Measurements from ENCODE around the gene RRP8.

RRP8 gene

DNA sequence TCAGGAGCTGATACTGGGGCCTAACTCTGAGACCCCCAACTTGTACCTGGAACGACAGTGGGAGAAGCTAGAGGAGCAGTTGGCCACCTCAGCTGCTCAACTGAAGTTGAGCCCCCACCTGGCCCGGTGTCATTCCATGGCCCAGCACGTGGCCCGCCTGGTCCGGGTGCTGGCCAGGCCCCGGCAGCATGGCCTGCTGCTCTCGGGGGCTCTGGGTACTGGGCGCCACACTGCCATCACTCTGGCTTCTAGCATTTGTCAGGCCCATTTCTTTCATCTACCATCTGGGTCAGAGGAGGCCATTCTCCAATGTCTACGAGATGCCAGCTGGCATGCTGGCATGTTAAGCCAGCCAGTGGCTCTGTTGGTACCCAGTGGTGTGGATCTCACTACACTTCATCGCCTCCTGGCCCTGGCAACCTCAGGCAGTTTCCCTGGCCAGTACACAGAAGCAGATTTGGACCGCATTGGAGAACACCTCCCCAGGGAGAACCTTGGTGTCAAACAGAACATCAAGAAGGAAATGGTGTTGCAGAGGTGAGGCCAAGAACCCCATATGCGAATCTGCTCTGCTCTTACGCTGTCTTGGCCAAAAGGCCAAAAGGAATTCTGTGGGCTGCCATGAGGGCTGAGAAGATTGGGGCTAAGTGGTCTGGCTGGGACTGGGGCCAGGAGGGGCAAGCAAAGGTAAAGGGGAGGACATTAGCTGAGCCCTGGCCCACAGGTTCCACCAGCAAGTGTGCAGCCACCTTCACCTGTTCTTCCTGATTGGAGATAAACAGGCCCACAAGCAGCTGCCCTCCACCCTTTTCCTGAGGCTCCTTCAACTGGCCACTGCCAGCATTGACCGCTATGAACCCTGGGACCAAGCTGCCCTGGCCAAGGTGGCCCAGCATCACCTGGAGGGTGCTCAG is 45.4 kb downstream of the RRP8 start:
- H3K9me3 ChIP-seq (ENCODE audit: control insufficient read depth in 1 of 2, low read length in 2 of 2), result no peaks in the 10 kb centered on the region
- no peak overlapping the region for H3K9ac ChIP-seq (ENCODE audit: low read depth in 1 of 2, low read length in 2 of 2)
- no peaks in the 10 kb centered on the region for H3K27me3 ChIP-seq (ENCODE audit: control insufficient read depth in 1 of 2, insufficient read depth in 2 of 2, low read length in 2 of 2)
- H3K4me3 ChIP-seq (ENCODE audit: low read depth in 1 of 2, low read length in 2 of 2), result no peak overlapping the region
- H3K27ac ChIP-seq (ENCODE audit: low read depth, low read length), result no peak overlapping the region
- H3K4me1 ChIP-seq (ENCODE audit: control insufficient read depth in 1 of 2, insufficient read depth in 2 of 2, low read length in 2 of 2), result peaks cover 0 to 3% of the 10 kb centered on the region in 2 donors
- H3K36me3 ChIP-seq (ENCODE audit: control insufficient read depth in 1 of 2, insufficient read depth in 2 of 2, low read length in 2 of 2), result no peaks in the 10 kb centered on the region

DNA sequence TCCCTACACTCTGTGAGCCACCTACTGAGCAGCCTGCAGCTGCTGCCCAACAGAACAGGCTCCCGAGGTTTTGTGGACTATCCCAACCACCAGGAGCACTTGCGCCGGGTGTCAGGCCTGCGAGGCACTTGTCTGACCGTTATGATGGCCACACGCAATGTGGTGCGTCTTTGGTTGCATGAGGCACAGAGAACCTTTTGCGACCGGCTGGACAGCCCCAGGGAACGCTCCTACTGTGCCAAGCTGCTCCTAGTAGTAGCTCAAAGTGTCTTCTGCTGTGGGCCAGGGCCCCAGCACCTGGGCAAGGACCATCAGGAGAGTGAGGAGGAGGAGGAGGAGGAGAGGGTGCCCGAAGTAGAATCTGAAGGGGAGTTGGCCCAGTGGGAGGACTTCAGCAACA is 46.4 kb downstream of the RRP8 start:
- Histone ChIP-seq H3K4me3 (ENCODE audit: low read depth in 1 of 2, low read length in 2 of 2) (no peak overlapping the region), H3K9ac (ENCODE audit: low read depth in 1 of 2, low read length in 2 of 2) (no peak overlapping the region), H3K27me3 (ENCODE audit: control insufficient read depth in 1 of 2, insufficient read depth in 2 of 2, low read length in 2 of 2) (no peaks in the 10 kb centered on the region), H3K9me3 (ENCODE audit: control insufficient read depth in 1 of 2, low read length in 2 of 2) (no peaks in the 10 kb centered on the region), H3K4me1 (ENCODE audit: control insufficient read depth in 1 of 2, insufficient read depth in 2 of 2, low read length in 2 of 2) (peaks cover 0 to 3% of the 10 kb centered on the region in 2 donors), H3K36me3 (ENCODE audit: control insufficient read depth in 1 of 2, insufficient read depth in 2 of 2, low read length in 2 of 2) (no peaks in the 10 kb centered on the region), H3K27ac (ENCODE audit: low read depth, low read length) (no peak overlapping the region)

DNA sequence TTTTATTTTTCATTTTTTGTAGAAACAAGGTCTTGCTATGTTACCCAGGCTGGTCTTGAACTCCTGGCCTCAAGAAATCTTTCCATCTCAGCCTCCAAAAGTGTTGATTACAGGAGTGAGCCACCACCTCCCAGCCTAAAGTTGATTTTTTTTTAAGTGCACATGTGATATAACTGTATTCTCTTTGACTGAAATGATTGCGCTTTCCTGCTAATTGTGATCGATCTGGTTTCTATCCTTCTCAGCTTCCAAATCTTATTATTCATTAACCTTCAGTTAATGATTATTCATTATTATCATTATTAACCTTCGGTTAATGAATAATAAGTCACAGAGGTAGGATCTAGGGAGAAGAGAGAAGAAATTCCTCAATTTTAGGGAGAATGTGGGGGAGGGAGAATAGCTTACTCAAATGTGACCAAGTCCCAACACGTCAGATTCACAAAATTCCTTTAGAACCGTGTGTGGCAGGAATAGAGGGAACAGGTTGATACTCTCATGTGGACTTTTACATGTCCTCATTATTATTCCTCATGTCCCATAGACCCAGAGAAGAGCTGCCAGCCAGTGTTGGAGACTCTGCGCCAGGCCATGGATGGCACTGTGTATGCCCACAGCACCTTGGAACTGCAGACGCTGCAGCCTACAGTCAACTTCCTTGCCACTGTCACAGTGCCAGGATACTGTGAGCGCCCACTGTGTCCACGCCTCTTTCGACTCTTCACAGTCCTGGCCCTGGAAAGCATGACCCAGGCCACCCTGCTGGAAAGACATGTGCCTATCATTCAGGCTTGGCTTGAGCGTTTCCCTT is 47.1 kb downstream of the RRP8 start:
- Histone ChIP-seq H3K4me3 (ENCODE audit: low read depth in 1 of 2, low read length in 2 of 2) (no peak overlapping the region), H3K4me1 (ENCODE audit: control insufficient read depth in 1 of 2, insufficient read depth in 2 of 2, low read length in 2 of 2) (peaks cover 0 to 3% of the 10 kb centered on the region in 2 donors), H3K27me3 (ENCODE audit: control insufficient read depth in 1 of 2, insufficient read depth in 2 of 2, low read length in 2 of 2) (no peaks in the 10 kb centered on the region), H3K9ac (ENCODE audit: low read depth in 1 of 2, low read length in 2 of 2) (no peak overlapping the region), H3K36me3 (ENCODE audit: control insufficient read depth in 1 of 2, insufficient read depth in 2 of 2, low read length in 2 of 2) (no peaks in the 10 kb centered on the region), H3K27ac (ENCODE audit: low read depth, low read length) (no peak overlapping the region), H3K9me3 (ENCODE audit: control insufficient read depth in 1 of 2, low read length in 2 of 2) (no peaks in the 10 kb centered on the region)

DNA sequence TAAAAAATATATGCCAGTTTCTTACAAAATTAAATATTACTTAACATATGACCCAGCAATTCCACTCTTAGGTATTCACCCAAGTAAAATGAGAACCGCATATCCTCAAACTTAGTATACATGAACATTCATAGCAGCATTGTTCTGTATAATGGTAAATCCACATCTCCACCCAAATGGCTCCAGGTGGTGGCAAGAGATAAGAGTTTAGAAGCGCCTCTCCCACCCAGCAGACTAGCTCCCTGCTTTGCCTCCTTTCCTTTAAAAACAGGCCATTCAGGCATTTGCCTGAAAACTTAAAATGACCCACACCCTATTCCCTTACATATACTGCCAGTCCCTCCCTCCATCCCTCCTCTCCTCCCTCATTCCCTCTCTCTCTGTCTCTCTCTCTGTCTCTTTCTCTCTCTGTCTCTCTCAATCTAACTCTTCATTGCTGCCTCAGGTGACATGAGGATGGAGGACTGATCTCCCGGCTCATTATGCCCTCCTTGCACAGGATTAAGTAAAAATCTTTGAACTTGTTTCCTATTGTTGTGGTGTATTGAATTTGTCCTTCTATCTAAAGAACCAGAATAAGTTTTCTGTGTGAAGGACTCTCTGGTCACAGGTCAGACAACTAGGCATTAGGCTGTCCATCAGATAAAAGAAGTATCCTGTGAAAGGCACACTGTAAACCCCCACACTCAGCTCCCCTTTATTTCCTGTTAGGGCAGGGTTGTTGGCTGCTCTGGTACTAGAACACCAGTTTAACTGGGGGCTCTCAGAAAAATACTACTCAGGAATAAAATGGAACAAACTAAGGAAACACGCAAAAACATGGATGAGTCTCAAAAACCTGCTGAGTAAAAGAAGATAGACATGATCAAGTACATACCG is 48.3 kb downstream of the RRP8 start:
- Histone ChIP-seq H3K9me3 (ENCODE audit: control insufficient read depth in 1 of 2, low read length in 2 of 2) (no peaks in the 10 kb centered on the region), H3K27ac (ENCODE audit: low read depth, low read length) (no peak overlapping the region), H3K4me3 (ENCODE audit: low read depth in 1 of 2, low read length in 2 of 2) (no peak overlapping the region), H3K36me3 (ENCODE audit: control insufficient read depth in 1 of 2, insufficient read depth in 2 of 2, low read length in 2 of 2) (no peaks in the 10 kb centered on the region), H3K9ac (ENCODE audit: low read depth in 1 of 2, low read length in 2 of 2) (no peak overlapping the region), H3K4me1 (ENCODE audit: control insufficient read depth in 1 of 2, insufficient read depth in 2 of 2, low read length in 2 of 2) (peaks cover 0 to 3% of the 10 kb centered on the region in 2 donors), H3K27me3 (ENCODE audit: control insufficient read depth in 1 of 2, insufficient read depth in 2 of 2, low read length in 2 of 2) (no peaks in the 10 kb centered on the region)

DNA sequence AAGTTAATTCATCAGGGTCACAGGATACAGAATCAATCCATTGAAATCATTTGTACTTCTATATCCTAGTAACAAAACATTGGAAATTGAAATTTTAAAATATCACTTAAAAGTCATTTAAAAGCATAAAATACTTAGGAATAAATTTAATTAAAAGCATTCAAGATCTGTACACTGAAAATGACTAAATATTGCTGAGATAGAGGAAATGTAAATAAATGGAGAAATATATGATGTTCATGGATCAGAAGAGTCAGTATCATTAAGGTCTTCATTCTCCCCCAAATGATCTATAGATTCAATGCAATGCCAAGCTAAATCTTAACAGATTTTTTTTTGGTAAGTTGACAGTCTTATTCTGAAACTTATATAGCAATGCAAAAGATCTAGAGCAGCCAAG is 49.8 kb downstream of the RRP8 start:
- no peaks in the 10 kb centered on the region for H3K36me3 ChIP-seq (ENCODE audit: control insufficient read depth in 1 of 2, insufficient read depth in 2 of 2, low read length in 2 of 2)
- peaks cover 0 to 3% of the 10 kb centered on the region in 2 donors for H3K4me1 ChIP-seq (ENCODE audit: control insufficient read depth in 1 of 2, insufficient read depth in 2 of 2, low read length in 2 of 2)
- no peak overlapping the region for H3K9ac ChIP-seq (ENCODE audit: low read depth in 1 of 2, low read length in 2 of 2)
- H3K4me3 ChIP-seq (ENCODE audit: low read depth in 1 of 2, low read length in 2 of 2), result no peak overlapping the region
- no peaks in the 10 kb centered on the region for H3K27me3 ChIP-seq (ENCODE audit: control insufficient read depth in 1 of 2, insufficient read depth in 2 of 2, low read length in 2 of 2)
- no peaks in the 10 kb centered on the region for H3K9me3 ChIP-seq (ENCODE audit: control insufficient read depth in 1 of 2, low read length in 2 of 2)
- no peak overlapping the region for H3K27ac ChIP-seq (ENCODE audit: low read depth, low read length)

DNA sequence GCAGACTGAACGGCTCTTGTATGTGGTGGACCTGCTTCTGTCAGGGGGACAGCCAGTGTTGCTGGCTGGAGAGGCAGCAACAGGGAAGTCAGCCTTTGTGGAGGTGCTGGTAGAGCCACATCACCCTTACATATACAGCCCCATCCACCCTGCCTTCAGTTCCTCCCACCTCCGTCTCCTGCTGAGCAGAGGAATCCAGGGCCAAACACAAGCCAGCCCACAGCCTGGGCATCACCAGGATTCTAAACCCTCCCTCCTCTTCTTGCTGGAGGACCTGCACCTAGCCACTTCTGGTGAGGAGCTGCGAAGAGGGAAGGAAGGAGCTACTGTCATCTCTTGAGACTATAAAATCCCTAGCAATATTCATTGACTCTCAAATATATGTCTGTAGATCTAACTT is 54.8 kb downstream of the RRP8 start:
- H3K9me3 ChIP-seq (ENCODE audit: control insufficient read depth in 1 of 2, low read length in 2 of 2), result no peaks in the 10 kb centered on the region
- H3K27ac ChIP-seq (ENCODE audit: low read depth, low read length), result no peak overlapping the region
- H3K4me1 ChIP-seq (ENCODE audit: control insufficient read depth in 1 of 2, insufficient read depth in 2 of 2, low read length in 2 of 2), result no peaks in the 10 kb centered on the region
- no peak overlapping the region for H3K4me3 ChIP-seq (ENCODE audit: low read depth in 1 of 2, low read length in 2 of 2)
- H3K36me3 ChIP-seq (ENCODE audit: control insufficient read depth in 1 of 2, insufficient read depth in 2 of 2, low read length in 2 of 2), result peaks cover 7 to 12% of the 10 kb centered on the region in 2 donors
- H3K9ac ChIP-seq (ENCODE audit: low read depth in 1 of 2, low read length in 2 of 2), result no peak overlapping the region
- no peaks in the 10 kb centered on the region for H3K27me3 ChIP-seq (ENCODE audit: control insufficient read depth in 1 of 2, insufficient read depth in 2 of 2, low read length in 2 of 2)

DNA sequence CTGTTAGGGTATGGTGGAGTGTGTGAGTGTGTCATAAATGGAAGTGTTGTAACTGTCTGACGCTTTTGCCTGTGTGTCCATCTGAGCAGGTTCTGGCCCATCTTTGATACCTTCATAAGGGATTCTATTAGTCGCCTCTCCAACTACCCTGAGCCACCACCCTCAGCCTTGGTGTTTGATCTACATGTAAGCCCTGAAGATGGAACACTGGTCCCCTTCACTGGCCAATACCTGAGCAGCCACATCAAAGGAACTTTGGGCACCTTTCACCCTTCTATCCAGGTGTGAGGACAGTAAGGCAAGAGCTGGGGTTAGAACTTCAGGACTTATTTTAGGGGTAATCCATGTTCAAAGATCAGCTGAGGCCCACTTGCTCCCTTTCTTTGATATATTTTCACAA is 55.3 kb downstream of the RRP8 start:
- H3K9me3 ChIP-seq (ENCODE audit: control insufficient read depth in 1 of 2, low read length in 2 of 2), result no peaks in the 10 kb centered on the region
- H3K36me3 ChIP-seq (ENCODE audit: control insufficient read depth in 1 of 2, insufficient read depth in 2 of 2, low read length in 2 of 2), result peaks cover 7 to 12% of the 10 kb centered on the region in 2 donors
- H3K4me1 ChIP-seq (ENCODE audit: control insufficient read depth in 1 of 2, insufficient read depth in 2 of 2, low read length in 2 of 2), result no peaks in the 10 kb centered on the region
- H3K4me3 ChIP-seq (ENCODE audit: low read depth in 1 of 2, low read length in 2 of 2), result no peak overlapping the region
- no peak overlapping the region for H3K9ac ChIP-seq (ENCODE audit: low read depth in 1 of 2, low read length in 2 of 2)
- no peak overlapping the region for H3K27ac ChIP-seq (ENCODE audit: low read depth, low read length)
- H3K27me3 ChIP-seq (ENCODE audit: control insufficient read depth in 1 of 2, insufficient read depth in 2 of 2, low read length in 2 of 2), result no peaks in the 10 kb centered on the region

DNA sequence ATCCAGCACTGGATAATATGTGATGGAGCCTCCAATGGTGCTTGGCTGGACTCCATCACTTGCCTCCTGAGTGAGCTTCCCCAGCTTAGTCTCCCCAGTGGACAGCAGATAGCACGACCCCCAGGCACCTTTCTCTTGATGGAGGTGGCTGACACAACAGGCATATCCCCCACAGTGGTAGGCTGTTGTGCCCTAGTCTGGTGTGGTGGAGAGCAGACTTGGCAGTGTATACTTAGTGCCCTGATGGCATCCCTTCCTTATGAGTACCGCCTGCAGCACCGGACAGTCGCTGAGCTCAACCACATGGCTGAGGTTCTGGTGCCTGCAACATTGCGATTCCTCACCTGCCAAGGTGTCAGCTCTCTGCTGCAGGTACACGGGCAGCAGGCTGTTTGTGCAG is 56.2 kb downstream of the RRP8 start:
- H3K4me1 ChIP-seq (ENCODE audit: control insufficient read depth in 1 of 2, insufficient read depth in 2 of 2, low read length in 2 of 2), result no peaks in the 10 kb centered on the region

DNA sequence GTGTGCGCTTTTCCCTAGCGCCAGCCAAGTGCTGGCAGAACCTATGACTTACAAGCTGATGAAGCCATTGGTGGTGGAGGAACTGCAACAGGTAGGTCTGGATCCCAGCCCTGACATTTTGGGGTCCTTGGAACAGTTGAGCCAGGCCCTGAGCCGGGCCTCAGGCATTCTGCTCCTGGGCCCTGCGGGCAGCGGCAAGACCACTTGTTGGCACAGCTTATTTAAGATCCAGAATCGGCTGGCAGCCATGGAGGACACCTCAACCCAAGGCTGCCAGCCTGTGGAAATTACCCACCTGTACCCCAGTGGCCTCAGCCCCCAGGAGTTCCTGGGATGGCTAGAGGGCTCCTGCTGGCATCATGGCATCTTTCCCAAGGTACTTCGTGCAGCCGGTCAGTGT is 56.7 kb downstream of the RRP8 start:
- no peak overlapping the region for H3K27ac ChIP-seq (ENCODE audit: low read depth, low read length)
- no peaks in the 10 kb centered on the region for H3K4me1 ChIP-seq (ENCODE audit: control insufficient read depth in 1 of 2, insufficient read depth in 2 of 2, low read length in 2 of 2)
- no peak overlapping the region for H3K9ac ChIP-seq (ENCODE audit: low read depth in 1 of 2, low read length in 2 of 2)
- H3K27me3 ChIP-seq (ENCODE audit: control insufficient read depth in 1 of 2, insufficient read depth in 2 of 2, low read length in 2 of 2), result no peaks in the 10 kb centered on the region
- H3K9me3 ChIP-seq (ENCODE audit: control insufficient read depth in 1 of 2, low read length in 2 of 2), result no peaks in the 10 kb centered on the region
- no peak overlapping the region for H3K4me3 ChIP-seq (ENCODE audit: low read depth in 1 of 2, low read length in 2 of 2)
- peaks cover 7 to 12% of the 10 kb centered on the region in 2 donors for H3K36me3 ChIP-seq (ENCODE audit: control insufficient read depth in 1 of 2, insufficient read depth in 2 of 2, low read length in 2 of 2)

More for the DNA sequence above, 56.2 kb downstream of the RRP8 start:
- Histone ChIP-seq H3K4me3 (ENCODE audit: low read depth in 1 of 2, low read length in 2 of 2) (no peak overlapping the region), H3K9ac (ENCODE audit: low read depth in 1 of 2, low read length in 2 of 2) (no peak overlapping the region), H3K9me3 (ENCODE audit: control insufficient read depth in 1 of 2, low read length in 2 of 2) (no peaks in the 10 kb centered on the region), H3K27ac (ENCODE audit: low read depth, low read length) (no peak overlapping the region), H3K27me3 (ENCODE audit: control insufficient read depth in 1 of 2, insufficient read depth in 2 of 2, low read length in 2 of 2) (no peaks in the 10 kb centered on the region), H3K36me3 (ENCODE audit: control insufficient read depth in 1 of 2, insufficient read depth in 2 of 2, low read length in 2 of 2) (peaks cover 7 to 12% of the 10 kb centered on the region in 2 donors)
